GM18519 (cell line): Measurements from ENCODE around the gene TOLLIP.
"Not testable (repeated sequence)": the region's sequence is repeated elsewhere in the genome, so short reads cannot be mapped to it uniquely, and the experiment has no call there.

Experiments used
- ATAC-seq: cut with Tn5 transposase; IDR thresholded peaks from one replicate; pipeline ENCODE4 v1.9.1; 2021; ENCODE audit warnings: mild to moderate bottlenecking, moderate library complexity; ENCODE audit not compliant: unreplicated experiment, low FRiP score

TOLLIP gene

DNA sequence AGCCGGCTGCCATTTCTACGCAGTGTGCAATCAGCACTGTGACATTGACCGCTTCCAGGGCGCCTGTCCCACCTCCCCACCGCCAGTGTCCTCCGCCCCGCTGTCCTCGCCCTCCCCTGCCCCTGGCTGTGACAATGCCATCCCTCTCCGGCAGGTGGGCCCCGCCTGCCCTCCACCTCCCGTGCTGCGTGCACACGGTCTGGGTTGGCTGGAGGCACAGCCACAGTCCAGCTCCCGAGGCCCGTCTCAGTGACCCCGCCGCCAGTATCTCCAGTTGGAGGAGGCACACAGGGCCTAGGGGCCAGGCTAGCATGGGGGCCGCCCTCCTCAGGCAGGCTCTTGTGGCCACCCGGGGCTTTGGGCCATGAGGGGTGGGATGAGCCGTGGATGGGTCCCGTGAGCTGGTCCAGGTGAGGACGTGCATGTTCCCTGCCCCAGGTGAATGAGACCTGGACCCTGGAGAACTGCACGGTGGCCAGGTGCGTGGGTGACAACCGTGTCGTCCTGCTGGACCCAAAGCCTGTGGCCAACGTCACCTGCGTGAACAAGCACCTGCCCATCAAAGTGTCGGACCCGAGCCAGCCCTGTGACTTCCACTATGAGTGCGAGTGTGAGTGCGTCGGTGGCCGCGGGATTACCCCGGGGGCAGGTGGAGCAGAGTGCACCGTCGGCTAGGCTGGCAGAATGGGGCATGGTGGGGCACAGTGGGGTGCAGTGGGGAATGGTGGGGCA is 56.9 kb downstream of the TOLLIP start:
- no peak for ATAC-seq

DNA sequence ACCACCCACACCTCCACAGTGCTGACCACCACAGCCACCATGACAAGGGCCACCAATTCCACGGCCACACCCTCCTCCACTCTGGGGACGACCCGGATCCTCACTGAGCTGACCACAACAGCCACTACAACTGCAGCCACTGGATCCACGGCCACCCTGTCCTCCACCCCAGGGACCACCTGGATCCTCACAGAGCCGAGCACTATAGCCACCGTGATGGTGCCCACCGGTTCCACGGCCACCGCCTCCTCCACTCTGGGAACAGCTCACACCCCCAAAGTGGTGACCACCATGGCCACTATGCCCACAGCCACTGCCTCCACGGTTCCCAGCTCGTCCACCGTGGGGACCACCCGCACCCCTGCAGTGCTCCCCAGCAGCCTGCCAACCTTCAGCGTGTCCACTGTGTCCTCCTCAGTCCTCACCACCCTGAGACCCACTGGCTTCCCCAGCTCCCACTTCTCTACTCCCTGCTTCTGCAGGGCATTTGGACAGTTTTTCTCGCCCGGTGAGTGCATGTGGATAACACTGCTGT is 58.1 kb downstream of the TOLLIP start:
- no peak for ATAC-seq

DNA sequence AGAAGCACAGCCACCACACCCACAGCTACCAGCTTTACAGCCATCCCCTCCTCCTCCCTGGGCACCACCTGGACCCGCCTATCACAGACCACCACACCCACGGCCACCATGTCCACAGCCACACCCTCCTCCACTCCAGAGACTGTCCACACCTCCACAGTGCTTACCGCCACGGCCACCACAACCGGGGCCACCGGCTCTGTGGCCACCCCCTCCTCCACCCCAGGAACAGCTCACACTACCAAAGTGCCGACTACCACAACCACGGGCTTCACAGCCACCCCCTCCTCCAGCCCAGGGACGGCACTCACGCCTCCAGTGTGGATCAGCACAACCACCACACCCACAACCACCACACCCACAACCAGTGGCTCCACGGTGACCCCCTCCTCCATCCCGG is 59.0 kb downstream of the TOLLIP start:
- not testable (repeated sequence) for ATAC-seq

DNA sequence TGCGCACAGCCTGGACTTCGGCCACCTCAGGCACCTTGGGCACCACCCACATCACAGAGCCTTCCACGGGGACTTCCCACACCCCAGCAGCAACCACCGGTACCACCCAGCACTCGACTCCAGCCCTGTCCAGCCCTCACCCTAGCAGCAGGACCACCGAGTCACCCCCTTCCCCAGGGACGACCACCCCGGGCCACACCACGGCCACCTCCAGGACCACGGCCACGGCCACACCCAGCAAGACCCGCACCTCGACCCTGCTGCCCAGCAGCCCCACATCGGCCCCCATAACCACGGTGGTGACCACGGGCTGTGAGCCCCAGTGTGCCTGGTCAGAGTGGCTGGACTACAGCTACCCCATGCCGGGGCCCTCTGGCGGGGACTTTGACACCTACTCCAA is 60.5 kb downstream of the TOLLIP start:
- not testable (repeated sequence) for ATAC-seq

DNA sequence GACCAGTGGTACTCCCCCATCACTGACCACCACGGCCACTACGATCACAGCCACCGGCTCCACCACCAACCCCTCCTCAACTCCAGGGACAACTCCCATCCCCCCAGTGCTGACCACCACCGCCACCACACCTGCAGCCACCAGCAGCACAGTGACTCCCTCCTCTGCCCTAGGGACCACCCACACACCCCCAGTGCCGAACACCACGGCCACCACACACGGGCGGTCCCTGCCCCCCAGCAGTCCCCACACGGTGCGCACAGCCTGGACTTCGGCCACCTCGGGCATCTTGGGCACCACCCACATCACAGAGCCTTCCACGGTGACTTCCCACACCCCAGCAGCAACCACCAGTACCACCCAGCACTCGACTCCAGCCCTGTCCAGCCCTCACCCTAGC is 62.4 kb downstream of the TOLLIP start:
- not testable (repeated sequence) for ATAC-seq

DNA sequence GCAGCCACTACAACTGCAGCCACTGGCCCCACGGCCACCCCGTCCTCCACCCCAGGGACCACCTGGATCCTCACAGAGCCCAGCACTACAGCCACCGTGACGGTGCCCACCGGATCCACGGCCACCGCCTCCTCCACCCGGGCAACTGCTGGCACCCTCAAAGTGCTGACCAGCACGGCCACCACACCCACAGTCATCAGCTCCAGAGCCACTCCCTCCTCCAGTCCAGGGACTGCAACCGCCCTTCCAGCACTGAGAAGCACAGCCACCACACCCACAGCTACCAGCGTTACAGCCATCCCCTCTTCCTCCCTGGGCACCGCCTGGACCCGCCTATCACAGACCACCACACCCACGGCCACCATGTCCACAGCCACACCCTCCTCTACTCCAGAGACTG is 63.1 kb downstream of the TOLLIP start:
- not testable (repeated sequence) for ATAC-seq

DNA sequence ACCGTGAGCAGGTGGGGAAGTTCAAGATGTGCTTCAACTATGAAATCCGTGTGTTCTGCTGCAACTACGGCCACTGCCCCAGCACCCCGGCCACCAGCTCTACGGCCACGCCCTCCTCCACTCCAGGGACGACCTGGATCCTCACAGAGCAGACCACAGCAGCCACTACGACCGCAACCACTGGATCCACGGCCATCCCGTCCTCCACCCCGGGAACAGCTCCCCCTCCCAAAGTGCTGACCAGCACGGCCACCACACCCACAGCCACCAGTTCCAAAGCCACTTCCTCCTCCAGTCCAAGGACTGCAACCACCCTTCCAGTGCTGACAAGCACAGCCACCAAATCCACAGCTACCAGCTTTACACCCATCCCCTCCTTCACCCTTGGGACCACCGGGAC is 63.7 kb downstream of the TOLLIP start:
- not testable (repeated sequence) for ATAC-seq

DNA sequence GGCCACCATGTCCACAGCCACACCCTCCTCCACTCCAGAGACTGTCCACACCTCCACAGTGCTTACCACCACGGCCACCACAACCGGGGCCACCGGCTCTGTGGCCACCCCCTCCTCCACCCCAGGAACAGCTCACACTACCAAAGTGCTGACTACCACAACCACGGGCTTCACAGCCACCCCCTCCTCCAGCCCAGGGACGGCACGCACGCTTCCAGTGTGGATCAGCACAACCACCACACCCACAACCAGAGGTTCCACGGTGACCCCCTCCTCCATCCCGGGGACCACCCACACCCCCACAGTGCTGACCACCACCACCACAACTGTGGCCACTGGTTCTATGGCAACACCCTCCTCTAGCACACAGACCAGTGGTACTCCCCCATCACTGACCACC is 64.9 kb downstream of the TOLLIP start:
- not testable (repeated sequence) for ATAC-seq

DNA sequence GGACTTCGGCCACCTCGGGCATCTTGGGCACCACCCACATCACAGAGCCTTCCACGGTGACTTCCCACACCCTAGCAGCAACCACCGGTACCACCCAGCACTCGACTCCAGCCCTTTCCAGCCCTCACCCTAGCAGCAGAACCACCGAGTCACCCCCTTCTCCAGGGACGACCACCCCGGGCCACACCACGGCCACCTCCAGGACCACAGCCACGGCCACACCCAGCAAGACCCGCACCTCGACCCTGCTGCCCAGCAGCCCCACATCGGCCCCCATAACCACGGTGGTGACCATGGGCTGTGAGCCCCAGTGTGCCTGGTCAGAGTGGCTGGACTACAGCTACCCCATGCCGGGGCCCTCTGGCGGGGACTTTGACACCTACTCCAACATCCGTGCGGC is 65.9 kb downstream of the TOLLIP start:
- not testable (repeated sequence) for ATAC-seq

DNA sequence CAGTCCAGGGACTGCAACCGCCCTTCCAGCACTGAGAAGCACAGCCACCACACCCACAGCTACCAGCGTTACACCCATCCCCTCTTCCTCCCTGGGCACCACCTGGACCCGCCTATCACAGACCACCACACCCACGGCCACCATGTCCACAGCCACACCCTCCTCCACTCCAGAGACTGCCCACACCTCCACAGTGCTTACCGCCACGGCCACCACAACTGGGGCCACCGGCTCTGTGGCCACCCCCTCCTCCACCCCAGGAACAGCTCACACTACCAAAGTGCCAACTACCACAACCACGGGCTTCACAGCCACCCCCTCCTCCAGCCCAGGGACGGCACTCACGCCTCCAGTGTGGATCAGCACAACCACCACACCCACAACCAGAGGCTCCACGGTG is 66.7 kb downstream of the TOLLIP start:
- not testable (repeated sequence) for ATAC-seq

DNA sequence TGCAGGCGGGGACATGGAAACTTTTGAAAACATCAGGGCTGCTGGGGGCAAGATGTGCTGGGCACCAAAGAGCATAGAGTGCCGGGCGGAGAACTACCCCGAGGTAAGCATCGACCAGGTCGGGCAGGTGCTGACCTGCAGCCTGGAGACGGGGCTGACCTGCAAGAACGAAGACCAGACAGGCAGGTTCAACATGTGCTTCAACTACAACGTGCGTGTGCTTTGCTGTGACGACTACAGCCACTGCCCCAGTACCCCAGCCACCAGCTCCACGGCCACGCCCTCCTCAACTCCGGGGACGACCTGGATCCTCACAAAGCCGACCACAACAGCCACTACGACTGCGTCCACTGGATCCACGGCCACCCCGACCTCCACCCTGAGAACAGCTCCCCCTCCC is 67.1 kb downstream of the TOLLIP start:
- no peak for ATAC-seq

DNA sequence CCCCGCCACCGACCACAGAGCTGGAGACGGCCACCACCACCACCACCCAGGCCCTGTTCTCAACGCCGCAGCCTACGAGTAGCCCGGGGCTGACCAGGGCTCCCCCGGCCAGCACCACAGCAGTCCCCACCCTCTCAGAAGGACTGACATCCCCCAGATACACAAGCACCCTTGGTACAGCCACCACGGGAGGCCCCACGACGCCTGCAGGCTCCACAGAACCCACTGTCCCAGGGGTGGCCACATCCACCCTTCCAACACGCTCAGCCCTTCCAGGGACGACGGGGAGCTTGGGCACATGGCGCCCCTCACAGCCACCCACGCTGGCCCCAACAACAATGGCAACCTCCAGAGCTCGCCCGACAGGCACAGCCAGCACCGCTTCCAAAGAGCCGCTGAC is 67.7 kb downstream of the TOLLIP start:
- no peak for ATAC-seq

DNA sequence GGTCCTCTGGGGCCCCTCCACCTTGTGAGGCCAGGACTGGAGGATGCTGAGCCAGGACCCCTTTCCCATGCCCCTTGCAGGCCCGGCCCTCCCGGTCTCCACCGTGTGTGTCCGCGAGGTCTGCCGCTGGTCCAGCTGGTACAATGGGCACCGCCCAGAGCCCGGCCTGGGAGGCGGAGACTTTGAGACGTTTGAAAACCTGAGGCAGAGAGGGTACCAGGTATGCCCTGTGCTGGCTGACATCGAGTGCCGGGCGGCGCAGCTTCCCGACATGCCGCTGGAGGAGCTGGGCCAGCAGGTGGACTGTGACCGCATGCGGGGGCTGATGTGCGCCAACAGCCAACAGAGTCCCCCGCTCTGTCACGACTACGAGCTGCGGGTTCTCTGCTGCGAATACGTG is 68.7 kb downstream of the TOLLIP start:
- ATAC-seq: no peak

DNA sequence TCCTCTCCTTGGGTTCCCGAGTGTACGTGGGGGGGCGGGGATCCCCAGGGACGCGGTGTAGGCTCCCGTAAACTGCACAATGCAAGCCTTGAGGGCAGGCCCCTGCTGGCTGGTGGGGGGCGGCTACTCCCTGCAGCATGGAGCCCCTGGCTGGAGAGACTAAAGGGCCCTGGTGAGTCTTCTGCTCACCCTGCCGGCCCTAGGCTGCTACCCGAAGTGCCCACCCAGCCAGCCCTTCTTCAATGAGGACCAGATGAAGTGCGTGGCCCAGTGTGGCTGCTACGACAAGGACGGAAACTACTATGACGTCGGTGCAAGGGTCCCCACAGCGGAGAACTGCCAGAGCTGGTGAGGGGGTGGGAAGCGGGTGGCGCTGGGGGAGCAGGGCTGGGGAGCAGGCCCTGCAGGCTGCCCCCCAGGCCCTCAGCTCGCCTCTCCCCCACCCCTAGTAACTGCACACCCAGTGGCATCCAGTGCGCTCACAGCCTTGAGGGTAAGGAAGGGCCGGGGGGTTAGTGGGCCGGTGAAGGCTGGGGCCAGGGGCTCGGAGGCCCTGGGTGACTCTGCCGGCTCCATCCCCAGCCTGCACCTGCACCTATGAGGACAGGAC is 69.7 kb downstream of the TOLLIP start:
- ATAC-seq: no peak

DNA sequence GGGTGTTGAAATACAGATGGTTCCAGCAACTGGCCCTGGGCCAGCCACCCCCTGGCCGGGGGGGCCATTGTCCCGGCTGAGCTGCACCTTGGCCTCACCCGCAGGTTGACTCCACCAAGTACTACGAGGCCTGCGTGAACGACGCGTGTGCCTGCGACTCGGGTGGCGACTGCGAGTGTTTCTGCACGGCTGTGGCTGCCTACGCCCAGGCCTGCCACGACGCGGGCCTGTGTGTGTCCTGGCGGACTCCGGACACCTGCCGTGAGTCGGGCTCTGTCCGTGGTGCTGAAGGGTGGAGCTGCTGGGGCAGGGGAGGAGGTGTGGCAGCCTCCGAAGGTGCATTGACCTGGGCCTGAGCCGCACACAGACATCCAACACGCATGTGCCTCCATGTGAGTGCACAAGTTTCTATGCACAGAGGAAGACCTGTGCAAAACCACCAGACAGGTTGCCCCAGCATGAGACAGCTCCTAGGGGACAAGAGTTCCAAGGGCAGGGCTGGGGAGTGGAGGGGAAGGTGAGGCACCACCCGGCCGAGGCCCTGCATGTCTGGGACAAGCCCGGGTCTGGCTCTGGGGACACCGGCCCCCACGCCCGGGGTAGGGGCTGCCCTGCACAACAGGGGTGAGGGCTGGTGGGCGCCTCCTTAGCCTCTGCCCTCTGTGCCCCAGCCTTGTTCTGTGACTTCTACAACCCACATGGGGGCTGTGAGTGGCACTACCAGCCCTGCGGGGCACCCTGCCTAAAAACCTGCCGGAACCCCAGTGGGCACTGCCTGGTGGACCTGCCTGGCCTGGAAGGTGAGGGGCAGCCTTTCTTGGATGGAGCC is 70.5 kb downstream of the TOLLIP start:
- ATAC-seq: no peak

DNA sequence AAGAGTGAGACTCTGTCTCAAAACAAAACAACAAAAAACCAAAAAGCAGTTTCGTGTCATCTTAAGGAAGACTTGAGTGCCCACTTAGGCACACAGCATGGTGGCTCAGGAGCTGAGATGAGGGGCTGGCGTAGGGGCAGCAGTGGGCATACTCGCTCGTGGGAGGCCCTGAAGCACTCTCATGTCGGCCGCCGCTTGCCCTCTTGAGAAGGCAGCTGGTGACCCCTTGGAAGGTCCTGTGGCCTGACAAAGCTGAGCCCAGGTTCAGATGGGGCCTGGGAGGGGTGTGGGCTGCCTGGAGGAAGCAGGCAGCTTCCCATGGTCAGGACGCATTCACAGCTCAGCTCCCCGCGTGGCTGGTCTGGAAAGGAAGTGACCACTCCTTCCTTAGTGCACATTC is 71.6 kb downstream of the TOLLIP start:
- ATAC-seq: no peak

DNA sequence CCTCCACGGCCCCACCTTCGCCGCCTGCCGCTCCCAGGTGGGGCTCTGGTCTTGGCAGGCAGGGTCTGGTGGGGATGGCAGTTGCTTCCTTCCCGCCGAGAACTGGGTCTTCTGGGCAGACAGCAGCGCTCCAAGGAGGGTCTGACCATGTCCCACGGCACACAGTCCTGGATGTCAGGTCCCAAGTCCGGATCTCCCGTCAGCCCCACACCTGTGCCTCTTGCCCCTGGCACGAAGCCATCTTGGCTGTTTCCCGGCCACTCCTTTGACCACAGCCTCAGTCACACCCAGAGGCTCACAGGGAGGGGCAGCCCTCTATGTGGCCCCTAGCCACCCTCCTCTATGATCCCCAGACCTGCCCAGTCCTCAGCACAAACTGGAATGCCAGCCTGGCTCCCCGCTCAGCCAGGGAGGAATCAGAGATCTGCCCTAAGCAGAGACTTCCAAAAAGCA is 72.3 kb downstream of the TOLLIP start:
- ATAC-seq: no peak

DNA sequence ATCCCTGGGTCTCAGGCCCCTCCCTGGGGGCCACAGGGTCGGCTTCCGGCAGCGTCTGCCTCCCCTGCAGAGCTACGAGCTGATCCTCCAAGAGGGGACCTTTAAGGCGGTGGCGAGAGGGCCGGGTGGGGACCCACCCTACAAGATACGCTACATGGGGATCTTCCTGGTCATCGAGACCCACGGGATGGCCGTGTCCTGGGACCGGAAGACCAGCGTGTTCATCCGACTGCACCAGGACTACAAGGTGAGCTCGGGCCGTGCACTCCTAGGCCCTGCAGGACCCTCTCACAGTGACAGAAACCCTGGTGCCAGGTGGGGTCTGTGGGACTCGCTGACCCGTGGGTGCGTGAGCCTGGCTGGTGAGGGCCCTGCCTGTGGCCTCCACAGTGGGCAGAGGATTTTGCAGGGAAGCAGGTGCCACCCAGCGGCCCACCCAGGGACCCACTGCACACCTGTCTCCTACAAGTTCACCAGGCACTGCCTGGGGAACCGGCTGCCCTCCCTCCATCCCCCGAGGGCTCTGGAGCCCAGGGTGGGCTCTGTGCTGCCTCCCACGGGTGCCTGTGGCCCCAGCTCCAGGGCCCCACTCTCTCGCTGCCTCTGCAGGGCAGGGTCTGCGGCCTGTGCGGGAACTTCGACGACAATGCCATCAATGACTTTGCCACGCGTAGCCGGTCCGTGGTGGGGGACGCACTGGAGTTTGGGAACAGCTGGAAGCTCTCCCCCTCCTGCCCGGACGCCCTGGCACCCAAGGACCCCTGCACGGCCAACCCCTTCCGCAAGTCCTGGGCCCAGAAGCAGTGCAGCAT is 72.9 kb downstream of the TOLLIP start:
- ATAC-seq: no peak

DNA sequence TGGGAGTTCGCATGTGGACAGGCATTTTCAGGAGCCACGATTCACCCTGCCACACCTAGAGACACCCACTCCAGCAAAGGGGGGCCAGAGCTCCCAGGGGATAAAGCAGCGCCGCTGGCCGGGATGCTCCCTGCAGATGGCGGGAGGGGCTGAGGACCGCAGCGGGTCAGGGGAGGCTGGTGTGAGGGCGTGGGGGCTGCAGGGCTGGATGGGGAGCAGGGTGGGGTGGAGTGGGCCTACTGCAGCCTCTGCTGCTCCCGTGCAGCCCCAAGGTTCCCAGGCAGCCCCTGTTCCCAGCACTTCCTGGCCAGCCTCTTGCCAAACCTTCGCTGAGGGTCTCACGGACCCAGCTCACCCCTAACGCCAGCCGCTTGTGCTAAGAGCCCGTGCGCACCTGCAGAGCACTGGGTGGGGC is 73.5 kb downstream of the TOLLIP start:
- ATAC-seq: no peak

DNA sequence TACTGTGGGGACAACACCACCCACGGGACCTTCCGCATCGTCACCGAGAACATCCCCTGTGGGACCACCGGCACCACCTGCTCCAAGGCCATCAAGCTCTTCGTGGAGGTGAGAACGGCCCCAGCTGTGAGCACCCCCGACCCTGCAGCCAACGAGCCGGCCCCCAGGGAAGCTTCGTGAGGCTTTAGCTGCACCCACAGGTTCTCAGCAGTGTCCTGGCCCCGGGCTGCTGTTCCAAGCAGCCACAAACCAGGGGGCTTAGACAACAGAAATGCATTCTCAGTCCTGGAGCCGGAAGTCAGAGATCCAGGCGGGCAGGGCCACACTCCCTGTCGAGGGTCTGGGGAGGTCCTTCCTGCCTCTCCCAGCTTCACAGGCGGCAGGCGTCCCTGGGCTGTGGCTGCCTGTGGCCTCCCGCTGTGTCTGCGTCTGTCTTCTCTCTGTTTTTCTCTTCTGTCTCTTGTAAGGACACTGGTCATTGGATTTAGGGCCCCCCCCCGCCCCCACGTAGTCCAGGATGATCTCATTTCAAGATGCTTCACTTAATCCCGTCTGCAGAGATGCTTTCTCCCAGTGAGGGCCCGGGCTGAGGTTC is 74.0 kb downstream of the TOLLIP start:
- no peak for ATAC-seq
